NCI-H1436 treated with DMSO at 0.1 percent for 48 hours (cell line): Measurements from ENCODE around the gene PCDH18.

ENCODE experiments used
- DNase-seq: peaks from one replicate; lab custom pipeline; 2025; lab: John Stamatoyannopoulos, UW

PCDH18 gene

GRCh38 chr4:137471461-137471860 is 60.8 kb downstream of the PCDH18 start:
- DNase-seq, result no peak

- no peak for DNase-seq
Measured at GRCh38 chr4:137470806-137471205, 61.5 kb downstream of the PCDH18 start.
